PFSK-1 (cell line): ENCODE data around the gene ZNF564.

Experiments
- POLR2AphosphoS5 ChIP-seq: IDR thresholded peaks from 2 replicates; pipeline ENCODE4 v1.6.1; 2012; ENCODE audit warnings: low read depth, mild to moderate bottlenecking, control low read depth, low read length, moderate library complexity
- REST ChIP-seq, 2 experiments: IDR thresholded peaks; 2 replicates each; pipeline versions ENCODE4 v1.6.1 to v1.8.0; 2011 to 2012; ENCODE audit warnings: low read depth in 2 of 2, low read length in 2 of 2, control low read depth in 1 of 2, inconsistent platforms in 1 of 2, mild to moderate bottlenecking in 1 of 2, moderate library complexity in 1 of 2; ENCODE audit not compliant: insufficient read depth in 1 of 2

- TF ChIP-seq REST (IDR thresholded peaks at IDR 0.05; ENCODE audit: insufficient read depth in 1 of 2, low read depth in 2 of 2, low read length in 2 of 2), result no peak
- TF ChIP-seq POLR2AphosphoS5, result no peak
These were observed 27.4 kb upstream of the ZNF564 start for GRCh38 chr19:12578641-12579040.
